ENCODE measurements around the gene FN3KRP.

DNA sequence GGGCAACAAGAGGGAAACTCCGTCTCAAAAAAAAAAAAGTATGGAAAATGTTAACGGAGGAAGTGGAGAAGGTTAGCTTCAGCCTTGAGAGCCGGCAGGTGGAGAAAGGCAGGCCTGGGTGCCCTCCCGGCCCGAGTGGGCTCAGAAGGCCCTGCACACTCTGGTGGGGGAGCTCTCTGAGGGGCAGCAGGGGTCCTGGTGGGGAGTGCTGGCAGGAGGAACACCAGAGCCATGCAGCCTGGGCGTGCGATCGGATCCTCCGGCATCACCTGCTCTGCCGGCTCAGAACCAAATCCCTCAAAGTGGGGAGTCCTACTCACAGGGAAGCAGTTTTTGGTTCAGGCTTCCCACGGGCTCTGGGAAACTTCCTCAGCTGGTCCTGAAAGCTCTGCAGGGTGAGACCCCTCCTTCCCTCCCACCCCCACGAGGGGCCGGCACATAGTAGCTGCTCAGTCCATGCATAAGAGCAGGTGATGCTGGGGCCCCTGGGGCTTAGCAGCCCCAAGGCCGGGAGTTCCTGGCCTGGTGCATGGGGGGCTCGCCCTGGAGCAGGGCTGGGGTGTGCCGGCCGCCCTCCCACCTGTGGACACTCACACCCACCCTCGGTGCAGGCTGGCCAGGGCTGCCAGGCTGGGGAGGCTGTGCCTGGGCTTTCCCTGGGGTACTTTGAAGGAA, 20.1 kb downstream of the FN3KRP start:
- TF ChIP-seq, protein P1, sequence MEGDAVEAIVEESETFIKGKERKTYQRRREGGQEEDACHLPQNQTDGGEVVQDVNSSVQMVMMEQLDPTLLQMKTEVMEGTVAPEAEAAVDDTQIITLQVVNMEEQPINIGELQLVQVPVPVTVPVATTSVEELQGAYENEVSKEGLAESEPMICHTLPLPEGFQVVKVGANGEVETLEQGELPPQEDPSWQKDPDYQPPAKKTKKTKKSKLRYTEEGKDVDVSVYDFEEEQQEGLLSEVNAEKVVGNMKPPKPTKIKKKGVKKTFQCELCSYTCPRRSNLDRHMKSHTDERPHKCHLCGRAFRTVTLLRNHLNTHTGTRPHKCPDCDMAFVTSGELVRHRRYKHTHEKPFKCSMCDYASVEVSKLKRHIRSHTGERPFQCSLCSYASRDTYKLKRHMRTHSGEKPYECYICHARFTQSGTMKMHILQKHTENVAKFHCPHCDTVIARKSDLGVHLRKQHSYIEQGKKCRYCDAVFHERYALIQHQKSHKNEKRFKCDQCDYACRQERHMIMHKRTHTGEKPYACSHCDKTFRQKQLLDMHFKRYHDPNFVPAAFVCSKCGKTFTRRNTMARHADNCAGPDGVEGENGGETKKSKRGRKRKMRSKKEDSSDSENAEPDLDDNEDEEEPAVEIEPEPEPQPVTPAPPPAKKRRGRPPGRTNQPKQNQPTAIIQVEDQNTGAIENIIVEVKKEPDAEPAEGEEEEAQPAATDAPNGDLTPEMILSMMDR (IDR thresholded peaks at IDR 0.05): no peak
- TF ChIP-seq POLR2A (IDR thresholded peaks at IDR 0.05): no peak

Data from heart left ventricle (tissue), 13 donors.